H54 (cell line): ENCODE results near the gene C19orf85.

ENCODE experiments used
- DNase-seq: peaks from one replicate; pipeline ENCODE4 v3.0.0; 2011; ENCODE audit warnings: low spot score, mixed read lengths; ENCODE audit not compliant: insufficient read length
- FAIRE-seq: peaks from 3 replicates; lab custom pipeline; 2011; peaks lifted over from hg19 to GRCh38; lab: Jason Lieb, UNC
- POLR2A ChIP-seq: IDR thresholded peaks from 2 replicates; pipeline ENCODE4 v1.6.1; 2011; ENCODE audit warnings: low read depth, mild to moderate bottlenecking, low read length

Gene C19orf85

DNA sequence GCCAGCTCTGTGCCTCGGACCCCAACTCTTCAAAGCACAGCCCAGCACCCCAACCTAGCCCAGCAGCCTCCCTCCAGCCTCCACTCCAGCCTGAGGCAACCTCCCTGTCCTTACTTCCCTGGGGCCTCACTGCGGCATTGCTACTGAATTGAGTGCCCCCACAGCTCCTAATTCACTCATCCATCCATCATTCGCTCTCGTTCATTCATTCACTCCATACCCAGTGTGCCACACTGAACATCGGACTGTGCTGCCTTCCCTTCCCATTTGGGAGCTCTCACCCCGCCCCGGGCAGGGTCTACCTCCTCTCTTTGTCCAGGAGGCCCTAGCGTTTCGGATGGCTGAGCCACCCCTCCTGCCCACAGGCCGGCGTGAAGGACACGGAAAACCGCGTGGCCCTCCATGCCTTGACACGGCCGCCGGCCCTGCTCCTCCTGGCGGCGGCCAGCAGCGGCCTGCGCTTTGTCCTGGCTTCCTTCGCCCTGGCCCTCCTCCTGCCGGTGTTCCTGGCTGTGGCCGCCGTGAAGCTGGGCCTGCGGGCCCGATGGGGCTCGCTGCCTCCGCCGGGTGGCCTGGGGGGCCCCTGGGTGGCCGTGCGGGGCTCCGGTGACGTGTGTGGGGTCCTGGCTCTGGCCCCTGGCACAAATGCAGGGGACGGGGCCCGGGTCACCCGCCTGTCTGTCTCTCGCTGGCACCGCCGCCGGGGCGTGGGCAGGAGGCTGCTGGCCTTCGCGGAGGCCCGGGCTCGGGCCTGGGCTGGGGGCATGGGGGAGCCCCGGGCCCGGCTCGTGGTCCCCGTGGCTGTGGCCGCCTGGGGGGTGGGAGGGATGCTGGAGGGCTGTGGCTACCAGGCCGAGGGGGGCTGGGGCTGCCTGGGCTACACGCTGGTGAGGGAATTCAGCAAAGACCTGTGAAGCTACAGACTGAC is 21.8 kb upstream of the C19orf85 start:
- no peak for TF ChIP-seq POLR2A
- DNase-seq (no peak), FAIRE-seq (no peak)

DNA sequence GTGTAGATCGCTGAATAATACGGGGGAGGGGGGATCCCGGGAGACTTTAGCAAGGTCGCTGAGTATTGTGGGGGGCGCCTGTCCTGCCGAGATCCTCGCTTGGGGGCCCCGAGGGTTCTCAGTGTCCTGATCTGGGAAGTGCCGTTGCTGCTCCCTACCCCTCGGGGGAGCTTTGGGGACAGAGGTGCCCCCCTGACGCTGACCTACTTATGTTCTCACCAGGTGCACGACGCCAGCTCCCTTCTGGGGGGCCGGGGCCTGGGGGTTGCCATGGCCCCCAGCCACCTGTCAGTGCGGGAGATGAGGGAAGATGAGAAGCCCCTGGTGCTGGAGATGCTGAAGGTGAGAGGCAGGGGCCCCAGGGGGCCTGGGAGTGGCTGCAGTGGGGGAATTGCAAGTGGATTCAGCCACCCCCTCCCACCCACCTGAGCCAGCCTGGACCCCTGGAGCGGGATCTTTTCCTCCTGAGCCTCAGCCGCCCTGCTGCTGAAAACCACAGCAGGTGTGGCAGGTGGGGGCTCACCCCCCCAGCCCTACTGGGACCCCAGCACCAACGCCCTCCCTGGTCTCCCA is 21.0 kb upstream of the C19orf85 start:
- FAIRE-seq (no peak), DNase-seq (no peak)
- TF ChIP-seq POLR2A: no peak

DNA sequence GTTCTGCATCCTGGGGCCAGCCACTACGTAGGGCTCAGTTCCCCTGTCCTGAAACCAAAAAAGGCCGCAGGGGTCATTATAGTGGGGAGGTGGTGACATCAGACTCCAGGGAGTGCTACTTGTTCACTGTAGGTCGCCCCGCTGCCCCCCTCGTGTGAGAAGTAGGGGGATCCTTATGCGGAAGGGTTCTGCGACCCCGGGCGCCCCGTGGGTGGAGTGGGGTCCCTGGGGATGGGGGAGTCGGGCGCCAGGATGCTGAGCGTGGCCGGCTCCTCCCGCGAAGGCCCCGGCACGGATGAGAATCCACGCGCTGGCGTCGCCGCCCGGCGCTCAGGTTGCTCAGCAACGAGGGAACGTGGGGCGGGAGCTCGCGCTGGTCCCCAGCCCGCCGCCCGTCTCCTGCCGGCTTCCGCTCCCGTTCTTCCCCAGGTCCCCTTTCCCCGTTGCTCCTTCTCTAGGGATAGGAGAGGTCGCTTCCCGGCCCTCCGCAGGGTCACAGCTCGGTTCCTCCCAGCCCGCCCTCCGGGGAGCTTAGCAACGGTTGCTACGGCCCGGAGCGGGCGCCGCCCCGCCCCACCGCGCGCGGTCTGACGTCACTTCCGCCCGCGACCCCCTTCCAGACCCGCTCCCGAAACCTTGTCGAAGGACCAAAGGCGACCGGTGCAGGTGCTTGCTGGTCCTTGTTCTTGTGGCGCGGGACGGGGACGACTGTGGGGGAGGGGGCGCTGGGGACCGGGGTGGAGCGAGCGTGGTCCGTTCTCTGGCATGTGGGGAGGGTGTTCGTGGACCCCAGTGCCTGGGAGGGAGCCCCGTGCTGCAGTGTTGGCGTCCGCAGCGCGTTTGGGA is 20.3 kb upstream of the C19orf85 start, which contains the start of gene NAT14:
Gene NAT14, plus strand, starts transcription at position 596 of the 846 bp plus-strand sequence. CDS start 521 bp downstream, outside the sequence.
- no peak for FAIRE-seq
- DNase-seq: peak; percentile 95

DNA sequence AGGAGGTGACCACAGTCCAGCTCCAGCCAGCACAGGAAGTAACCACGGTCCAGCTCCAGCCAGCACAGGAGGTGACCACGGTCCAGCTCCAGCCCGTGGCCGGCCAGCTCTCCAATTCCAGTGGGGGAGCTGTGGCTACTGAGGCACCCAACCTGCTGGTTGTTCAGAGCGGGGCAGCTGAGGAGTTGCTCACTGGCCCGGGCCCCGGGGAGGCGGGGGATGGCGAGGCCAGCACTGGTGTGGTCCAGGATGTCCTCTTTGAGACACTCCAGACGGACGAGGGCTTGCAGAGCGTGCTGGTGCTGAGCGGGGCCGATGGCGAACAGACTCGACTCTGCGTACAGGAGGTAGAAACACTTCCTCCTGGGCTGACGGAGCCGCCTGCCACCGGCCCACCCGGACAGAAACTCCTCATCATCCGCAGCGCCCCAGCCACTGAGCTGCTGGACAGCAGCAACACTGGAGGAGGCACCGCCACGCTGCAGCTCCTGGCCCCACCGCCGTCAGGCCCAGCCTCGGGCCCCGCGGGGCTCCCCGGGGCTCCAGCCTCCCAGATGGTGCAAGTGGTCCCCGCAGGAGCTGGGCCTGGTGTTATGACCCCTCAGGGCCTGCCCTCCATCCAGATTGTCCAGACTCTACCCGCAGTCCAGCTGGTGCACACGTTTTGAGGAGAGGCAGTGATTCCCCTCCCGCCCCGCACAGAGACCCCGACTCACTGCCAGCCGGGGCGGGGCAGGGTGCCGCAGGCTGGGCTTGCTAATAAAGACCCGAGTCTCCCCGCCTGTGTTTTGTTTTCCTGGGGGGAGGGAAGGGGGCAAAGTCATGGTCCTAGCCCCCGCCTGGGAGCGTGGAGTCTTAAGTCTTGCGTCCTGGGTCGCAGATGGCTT is 19.4 kb upstream of the C19orf85 start:
- no peak for DNase-seq
- TF ChIP-seq POLR2A: no peak
- FAIRE-seq: no peak

More for the DNA sequence above, 20.3 kb upstream of the C19orf85 start, which contains the start of gene NAT14:
- TF ChIP-seq POLR2A: peak; percentile 17

DNA sequence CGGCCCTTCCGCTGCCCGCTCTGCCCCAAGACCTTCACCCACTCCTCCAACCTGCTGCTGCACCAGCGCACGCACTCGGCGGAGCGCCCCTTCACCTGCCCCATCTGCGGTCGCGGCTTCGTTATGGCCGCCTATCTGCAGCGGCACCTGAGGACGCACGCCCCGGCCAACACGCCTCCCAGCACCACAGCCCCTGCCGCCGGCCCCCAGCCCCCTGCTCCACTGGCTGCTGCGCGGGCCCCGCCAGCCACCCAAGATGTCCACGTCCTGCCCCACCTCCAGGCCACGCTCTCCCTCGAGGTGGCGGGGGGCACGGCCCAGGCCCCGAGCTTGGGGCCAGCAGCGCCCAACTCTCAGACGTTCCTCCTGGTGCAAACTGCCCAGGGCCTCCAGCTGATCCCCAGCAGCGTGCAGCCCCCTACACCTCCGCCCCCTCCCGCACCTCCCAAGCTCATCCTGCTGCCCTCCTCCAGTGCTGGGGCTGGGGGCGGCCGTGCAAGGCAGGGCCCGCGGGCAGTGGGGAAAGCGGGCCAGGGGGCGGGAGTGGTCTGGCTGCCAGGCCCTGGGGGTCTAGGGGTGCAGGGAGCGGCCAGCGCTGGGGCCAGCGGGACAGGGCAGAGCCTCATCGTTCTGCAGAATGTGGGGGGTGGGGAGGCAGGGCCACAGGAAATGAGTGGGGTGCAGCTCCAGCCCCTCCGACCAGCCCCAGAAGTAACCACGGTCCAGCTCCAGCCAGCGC is 18.6 kb upstream of the C19orf85 start:
- no peak for TF ChIP-seq POLR2A
- FAIRE-seq: no peak
- DNase-seq: no peak

DNA sequence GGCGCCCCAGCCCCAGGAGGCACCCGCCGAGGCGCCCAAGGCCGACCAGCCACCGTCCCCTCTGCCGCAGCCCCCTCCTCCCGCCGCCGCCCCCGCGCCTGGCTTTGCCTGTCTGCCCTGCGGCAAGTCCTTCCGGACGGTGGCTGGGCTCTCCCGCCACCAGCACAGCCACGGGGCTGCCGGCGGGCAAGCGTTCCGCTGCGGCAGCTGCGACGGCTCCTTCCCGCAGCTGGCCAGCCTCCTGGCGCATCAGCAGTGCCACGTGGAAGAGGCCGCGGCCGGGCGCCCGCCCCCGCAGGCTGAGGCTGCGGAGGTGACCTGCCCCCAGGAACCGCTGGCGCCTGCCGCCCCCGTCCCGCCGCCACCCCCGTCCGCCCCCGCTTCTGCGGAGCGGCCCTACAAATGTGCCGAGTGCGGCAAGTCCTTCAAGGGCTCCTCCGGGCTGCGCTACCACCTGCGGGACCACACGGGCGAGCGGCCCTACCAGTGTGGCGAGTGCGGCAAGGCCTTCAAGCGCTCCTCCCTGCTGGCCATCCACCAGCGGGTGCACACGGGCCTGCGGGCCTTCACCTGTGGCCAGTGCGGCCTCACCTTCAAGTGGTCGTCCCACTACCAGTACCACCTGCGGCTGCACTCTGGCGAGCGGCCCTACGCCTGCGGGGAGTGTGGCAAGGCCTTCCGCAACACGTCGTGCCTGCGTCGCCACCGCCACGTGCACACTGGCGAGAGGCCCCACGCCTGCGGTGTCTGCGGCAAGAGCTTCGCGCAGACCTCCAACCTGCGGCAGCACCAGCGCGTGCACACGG is 17.8 kb upstream of the C19orf85 start:
- no peak for FAIRE-seq
- no peak for TF ChIP-seq POLR2A
- DNase-seq: no peak

DNA sequence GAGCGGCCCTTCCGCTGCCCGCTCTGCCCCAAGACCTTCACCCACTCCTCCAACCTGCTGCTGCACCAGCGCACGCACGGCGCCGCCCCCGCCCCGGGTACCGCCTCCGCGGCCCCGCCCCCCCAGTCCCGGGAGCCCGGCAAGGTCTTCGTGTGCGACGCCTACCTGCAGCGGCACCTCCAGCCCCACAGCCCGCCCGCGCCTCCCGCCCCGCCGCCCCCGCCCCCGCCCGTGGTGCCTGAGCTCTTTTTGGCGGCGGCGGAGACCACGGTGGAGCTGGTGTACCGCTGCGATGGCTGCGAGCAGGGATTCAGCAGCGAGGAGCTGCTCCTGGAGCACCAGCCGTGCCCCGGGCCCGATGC is 17.2 kb upstream of the C19orf85 start:
- TF ChIP-seq POLR2A: no peak
- FAIRE-seq: no peak
- no peak for DNase-seq

DNA sequence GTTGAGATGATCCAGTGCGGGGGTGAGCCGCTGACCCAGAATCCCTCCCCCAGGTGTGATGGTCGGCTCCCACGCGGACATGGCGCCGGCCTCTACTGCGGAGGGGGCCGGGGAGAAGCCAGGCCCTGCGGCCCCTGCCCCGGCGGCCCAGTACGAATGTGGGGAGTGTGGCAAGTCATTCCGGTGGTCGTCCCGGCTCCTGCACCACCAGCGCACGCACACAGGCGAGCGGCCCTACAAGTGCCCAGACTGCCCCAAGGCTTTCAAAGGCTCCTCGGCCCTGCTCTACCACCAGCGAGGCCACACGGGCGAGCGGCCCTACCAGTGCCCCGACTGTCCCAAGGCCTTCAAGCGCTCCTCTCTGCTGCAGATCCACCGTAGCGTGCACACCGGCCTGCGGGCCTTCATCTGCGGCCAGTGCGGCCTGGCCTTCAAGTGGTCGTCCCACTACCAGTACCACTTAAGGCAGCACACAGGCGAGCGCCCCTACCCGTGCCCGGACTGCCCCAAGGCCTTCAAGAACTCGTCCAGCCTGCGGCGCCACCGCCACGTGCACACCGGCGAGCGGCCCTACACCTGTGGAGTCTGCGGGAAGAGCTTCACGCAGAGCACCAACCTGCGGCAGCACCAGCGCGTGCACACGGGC is 16.7 kb upstream of the C19orf85 start:
- FAIRE-seq (no peak), DNase-seq (no peak)
- TF ChIP-seq POLR2A: no peak

DNA sequence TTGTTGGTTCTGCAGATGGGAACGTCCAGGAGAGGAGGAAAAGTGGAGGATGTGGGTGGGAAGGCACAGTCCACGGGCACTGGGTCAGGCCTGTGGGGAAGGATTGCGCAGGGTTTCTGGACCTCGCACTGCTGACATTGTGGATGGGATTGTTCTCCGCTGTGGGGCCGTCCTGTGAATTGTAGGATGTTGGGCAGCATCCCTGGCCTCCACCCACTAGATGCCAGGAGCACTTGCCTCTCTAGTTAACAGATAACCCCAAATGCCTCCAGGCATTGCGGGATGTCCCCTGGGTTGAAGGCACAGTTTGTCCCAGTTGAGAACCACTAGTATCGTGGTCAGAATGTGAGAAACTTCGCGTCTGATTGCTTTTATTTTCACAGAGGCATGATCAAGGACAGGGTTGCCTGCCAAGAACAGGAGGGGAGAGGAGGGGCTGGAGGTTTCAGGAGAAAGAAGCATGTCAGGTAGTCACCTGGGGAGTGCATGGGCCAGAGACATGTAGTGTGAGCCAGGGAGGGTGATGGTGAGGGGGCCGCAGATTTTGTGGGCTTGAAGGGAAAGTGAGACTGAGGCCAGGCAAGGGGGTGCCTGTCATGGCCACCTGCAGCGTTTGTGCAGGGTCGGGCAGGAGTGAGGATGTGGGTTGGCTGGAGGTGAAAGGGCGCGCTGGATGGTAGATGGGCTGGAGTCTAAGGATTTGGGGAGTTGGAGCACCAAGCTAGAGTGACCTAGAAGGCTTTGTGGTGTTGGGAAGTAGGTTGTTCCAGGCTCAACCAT is 15.1 kb upstream of the C19orf85 start:
- no peak for TF ChIP-seq POLR2A
- FAIRE-seq (no peak), DNase-seq (no peak)

DNA sequence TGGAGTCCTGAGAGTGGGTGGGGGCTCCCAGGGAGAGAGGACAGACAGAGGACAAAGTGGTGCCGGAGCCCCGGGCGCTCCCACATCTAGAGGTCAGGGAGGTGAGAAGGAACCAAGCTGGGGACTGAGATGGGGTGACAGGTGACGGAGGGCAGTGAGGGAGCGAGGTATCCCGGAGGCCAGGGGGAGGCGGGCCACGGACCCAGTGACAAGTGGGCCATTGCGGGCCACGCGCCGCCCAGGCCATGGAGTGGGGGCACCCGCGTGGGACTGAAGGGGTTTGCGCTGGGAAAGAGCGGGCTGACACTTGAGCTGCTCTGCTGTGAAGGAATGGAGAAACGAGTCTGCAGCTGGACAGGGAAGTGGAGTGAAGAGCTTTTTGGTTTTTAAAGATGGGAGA is 14.5 kb upstream of the C19orf85 start:
- DNase-seq (no peak), FAIRE-seq (no peak)
- TF ChIP-seq POLR2A: no peak
